NOMO-1 treated with DMSO at 0.1 percent for 48 hours (cell line): ENCODE measurements around the gene TBC1D22B.
A peak's percentile ranks its signal among the peaks of the same experiment; 100 is the strongest.
"Not testable (repeated sequence)": the region's sequence is repeated elsewhere in the genome, so short reads cannot be mapped to it uniquely, and the experiment has no call there.

Experiments used
- DNase-seq: peaks from one replicate; lab custom pipeline; 2025; ENCODE audit not compliant: unreplicated experiment; lab: John Stamatoyannopoulos, UW

Gene TBC1D22B

GRCh38 chr6:37265860-37266259 is 8.3 kb downstream of the TBC1D22B start:
- no peak for DNase-seq

GRCh38 chr6:37269105-37269504 is 11.5 kb downstream of the TBC1D22B start:
- no peak for DNase-seq

- no peak for DNase-seq
These were observed 15.4 kb downstream of the TBC1D22B start for GRCh38 chr6:37272834-37273566.

- DNase-seq = no peak
These were observed 16.1 kb downstream of the TBC1D22B start for GRCh38 chr6:37273690-37274089.

GRCh38 chr6:37275350-37275749 is 17.8 kb downstream of the TBC1D22B start:
- no peak for DNase-seq

- DNase-seq = no peak
These were observed 19.4 kb downstream of the TBC1D22B start for GRCh38 chr6:37277001-37277409.

- peak; percentile 95 for DNase-seq
These were observed 22.0 kb downstream of the TBC1D22B start for GRCh38 chr6:37279366-37280134.

- peak; percentile 42 for DNase-seq
These were observed 22.8 kb downstream of the TBC1D22B start for GRCh38 chr6:37280162-37280887.

GRCh38 chr6:37282371-37282770 is 24.8 kb downstream of the TBC1D22B start:
- no peak for DNase-seq

- no peak for DNase-seq
These were observed 25.7 kb downstream of the TBC1D22B start for GRCh38 chr6:37283268-37283667.

GRCh38 chr6:37283671-37284151 is 26.1 kb downstream of the TBC1D22B start:
- DNase-seq = no peak

GRCh38 chr6:37284781-37285180 is 27.2 kb downstream of the TBC1D22B start:
- DNase-seq = no peak

GRCh38 chr6:37285861-37286311 is 28.3 kb downstream of the TBC1D22B start:
- no peak for DNase-seq

- DNase-seq = no peak
These were observed 30.1 kb downstream of the TBC1D22B start for GRCh38 chr6:37287519-37288157.

GRCh38 chr6:37288247-37288646 is 30.7 kb downstream of the TBC1D22B start:
- no peak for DNase-seq

GRCh38 chr6:37289931-37290330 is 32.4 kb downstream of the TBC1D22B start:
- no peak for DNase-seq

GRCh38 chr6:37293426-37293825 is 35.9 kb downstream of the TBC1D22B start:
- no peak for DNase-seq

- not testable (repeated sequence) for DNase-seq
These were observed 40.1 kb downstream of the TBC1D22B start for GRCh38 chr6:37297637-37298036.

- DNase-seq = no peak
These were observed 41.4 kb downstream of the TBC1D22B start for GRCh38 chr6:37298958-37299357.

GRCh38 chr6:37299990-37300389 is 42.4 kb downstream of the TBC1D22B start:
- DNase-seq = no peak

- DNase-seq = peak; percentile 51
These were observed 44.6 kb downstream of the TBC1D22B start for GRCh38 chr6:37302086-37302686.
